GM12892 (cell line): ENCODE measurements around the gene FSTL4.

Experiments used
- POLR2A ChIP-seq: IDR thresholded peaks from 2 replicates; pipeline ENCODE4 v1.6.1; 2011; ENCODE audit warnings: low read depth, low read length, control low read depth
- POLR2AphosphoS5 ChIP-seq: IDR thresholded peaks from 2 replicates; pipeline ENCODE4 v1.6.1; 2011; ENCODE audit warnings: low read depth, low read length, control low read depth

GRCh38 chr5:133530270-133530669 lies 82.1 kb downstream of the FSTL4 start:
- TF ChIP-seq POLR2AphosphoS5 (no peak), POLR2A (no peak)
